PC-3 (cell line): ENCODE data around the gene LPAR1. TPM values are rescaled to one million over a fixed set of nuclear protein-coding genes. Genes with fewer than 3 reads are reported as not detected.
A peak's percentile ranks its signal among the peaks of the same experiment; 100 is the strongest.

Experiments used
- ATAC-seq: fragments of 200-7000 bp; cut with Tn5 transposase; 2 replicates; pipeline ENCODE4 v1.9.1; 2020; ENCODE audit warnings: mild to moderate bottlenecking, moderate library complexity
- BruUV-seq: library from RNA; stranded (reverse); fragments of 400-500 nt; replicated peaks from 2 replicates; lab custom pipeline; 2021; lab: Mats Ljungman, UMichigan
- CTCF ChIA-PET: fragments of 300-600 bp; sonication (Branson Sonifier 250); formaldehyde crosslinking; loops from one replicate; lab custom pipeline; 2022; ENCODE audit warnings: antibody characterized with exemption; lab: Charles Lee
- POLR2A ChIA-PET: fragments of 300-600 bp; sonication (Branson Sonifier 250); formaldehyde crosslinking; loops from one replicate; lab custom pipeline; 2022; ENCODE audit warnings: antibody characterized with exemption; ENCODE audit not compliant: unreplicated experiment; lab: Charles Lee
- DNase-seq: peaks from one replicate; pipeline ENCODE4 v3.0.0-alpha.2; 2015
- H2AFZ ChIP-seq: fragments of 300-600 bp; sonication (generic); 2 replicates; pipeline ENCODE4 v1.6.0; 2016; ENCODE audit warnings: antibody characterized with exemption, low read length
- H3F3A ChIP-seq: fragments of 300-600 bp; sonication (generic); one replicate; pipeline ENCODE4 v1.6.0; 2017; ENCODE audit warnings: antibody characterized with exemption, low read length, control low read depth, mild to moderate bottlenecking; ENCODE audit not compliant: unreplicated experiment
- H3K27ac ChIP-seq: fragments of 300-600 bp; sonication (generic); 2 replicates; pipeline ENCODE4 v1.5.1; 2016; ENCODE audit warnings: mild to moderate bottlenecking, low read length
- H3K27me3 ChIP-seq: fragments of 300-600 bp; sonication (generic); 2 replicates; pipeline ENCODE4 v1.6.1; 2016; ENCODE audit warnings: low read length, mixed read lengths
- H3K36me3 ChIP-seq: fragments of 300-600 bp; sonication (generic); 2 replicates; pipeline ENCODE4 v1.6.1; 2016; ENCODE audit warnings: low read depth, mixed run types, low read length, mixed read lengths
- H3K4me1 ChIP-seq: fragments of 300-600 bp; sonication (generic); 2 replicates; pipeline ENCODE4 v1.5.1; 2016; ENCODE audit warnings: low read length; ENCODE audit not compliant: insufficient read depth
- H3K4me2 ChIP-seq: fragments of 300-600 bp; sonication (generic); 2 replicates; pipeline ENCODE4 v1.6.0; 2016; ENCODE audit warnings: low read length
- H3K4me3 ChIP-seq: fragments of 300-600 bp; sonication (generic); 2 replicates; pipeline ENCODE4 v1.5.1; 2016; ENCODE audit warnings: mild to moderate bottlenecking, low read length, mixed read lengths
- H3K79me2 ChIP-seq: fragments of 300-600 bp; sonication (generic); 2 replicates; pipeline ENCODE4 v1.6.1; 2017; ENCODE audit warnings: low read length, mixed read lengths
- H3K9ac ChIP-seq: fragments of 300-600 bp; sonication (generic); 2 replicates; pipeline ENCODE4 v1.6.0; 2016; ENCODE audit warnings: mild to moderate bottlenecking, low read length
- H3K9me2 ChIP-seq: fragments of 300-600 bp; sonication (generic); replicated peaks from 2 replicates; pipeline ENCODE4 v1.6.1; 2016; ENCODE audit warnings: mixed run types, low read length, mixed read lengths
- H3K9me3 ChIP-seq: fragments of 300-600 bp; sonication (generic); 2 replicates; pipeline ENCODE4 v1.6.1; 2016; ENCODE audit warnings: low read length, mixed read lengths
- H4K20me1 ChIP-seq: fragments of 300-600 bp; sonication (generic); 2 replicates; pipeline ENCODE4 v1.6.1; 2016; ENCODE audit warnings: low read length, mixed read lengths
- EZH2 ChIP-seq: fragments of 300-600 bp; sonication (generic); IDR thresholded peaks from one replicate; pipeline ENCODE4 v1.6.1; 2017; ENCODE audit warnings: antibody characterized with exemption, mild to moderate bottlenecking, low read length; ENCODE audit not compliant: unreplicated experiment
- EZH2phosphoT487 ChIP-seq: fragments of 300-600 bp; sonication (generic); IDR thresholded peaks from 2 replicates; pipeline ENCODE4 v1.6.1; 2018; ENCODE audit warnings: mild to moderate bottlenecking, antibody characterized with exemption, low read length, borderline replicate concordance
- intact Hi-C: fragments of 100-400 bp; cut with micrococcal nuclease; formaldehyde crosslinking; loops from 2 replicates; pipeline ENCODE4 v1.9.0; 2023
- total RNA-seq: library from RNA; depleted of rRNA; stranded (reverse); fragments of >200 nt; gene quantifications from 2 replicates; pipeline ENCODE4 v1.2.3, GENCODE V29; 2014
- TF ChIP-seq, protein P1 (sequence below): fragments of 300-600 bp; sonication (generic); conservative IDR thresholded peaks from 2 replicates; pipeline ENCODE4 v1.5.1; 2017; ENCODE audit warnings: antibody characterized with exemption, low read depth, mild to moderate bottlenecking, low read length

Gene LPAR1
- total RNA-seq, 1 experiment from 2014 or later, result 67.9 TPM

DNA sequence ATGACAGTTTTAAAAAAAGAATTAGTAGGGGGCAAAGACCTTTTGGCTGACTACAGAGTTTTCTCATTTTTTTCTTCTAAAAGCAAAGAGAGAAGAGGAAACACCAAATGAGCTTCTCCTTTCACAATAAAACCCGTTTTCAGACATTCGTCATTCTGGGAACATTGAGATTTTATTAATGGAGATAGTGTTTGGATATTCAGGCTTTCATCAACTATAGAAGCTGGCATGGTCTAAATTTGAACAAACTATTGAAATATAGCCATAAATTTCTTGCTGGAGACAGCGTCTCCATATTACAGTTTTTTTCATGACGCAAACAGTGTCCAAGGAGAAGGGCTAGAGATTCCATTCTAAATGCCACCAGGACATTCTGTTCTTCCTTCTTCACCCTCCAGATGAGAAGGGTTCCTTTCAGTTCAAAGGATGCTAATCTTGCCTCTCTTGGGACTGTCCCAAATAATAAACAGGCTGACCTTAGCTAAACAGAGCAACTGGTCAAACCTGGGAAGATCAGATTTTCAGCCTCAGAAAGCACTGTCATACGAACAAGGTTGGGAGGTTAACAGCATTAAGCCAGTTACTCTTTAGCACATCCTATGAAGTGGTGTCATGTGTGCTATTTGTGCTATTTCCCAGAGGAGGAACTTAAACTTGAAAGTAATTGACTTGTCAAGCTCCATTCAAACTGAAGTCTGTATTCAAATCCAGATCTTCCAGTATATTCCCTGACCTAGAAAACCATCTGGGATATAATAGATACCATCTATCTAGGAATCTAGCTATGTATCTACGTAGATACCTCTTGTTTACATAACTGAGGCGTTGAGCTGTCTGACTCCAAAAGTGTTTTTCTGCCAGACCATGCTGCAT is 125.6 kb downstream of the LPAR1 start:
- Histone ChIP-seq H3K27ac (peak overlapping the region; percentile 100), H3F3A (peaks cover 13% of the 10 kb centered on the region), H3K4me3 (peak overlapping the region; percentile 23; the same call in 1 of the 2 replicates), H4K20me1 (no peaks in the 10 kb centered on the region), H3K79me2 (peaks cover 84% of the 10 kb centered on the region), H3K9me2 (no peaks in the 10 kb centered on the region), H3K4me1 (peaks cover 54% of the 10 kb centered on the region), H3K27me3 (no peaks in the 10 kb centered on the region), H3K4me2 (peak overlapping the region; percentile 76), H3K9ac (peak overlapping the region; percentile 94), H3K9me3 (peaks cover 20% of the 10 kb centered on the region), H2AFZ (no peak overlapping the region), H3K36me3 (peaks cover 56% of the 10 kb centered on the region)
- no peak for TF ChIP-seq EZH2
- TF ChIP-seq, protein P1, sequence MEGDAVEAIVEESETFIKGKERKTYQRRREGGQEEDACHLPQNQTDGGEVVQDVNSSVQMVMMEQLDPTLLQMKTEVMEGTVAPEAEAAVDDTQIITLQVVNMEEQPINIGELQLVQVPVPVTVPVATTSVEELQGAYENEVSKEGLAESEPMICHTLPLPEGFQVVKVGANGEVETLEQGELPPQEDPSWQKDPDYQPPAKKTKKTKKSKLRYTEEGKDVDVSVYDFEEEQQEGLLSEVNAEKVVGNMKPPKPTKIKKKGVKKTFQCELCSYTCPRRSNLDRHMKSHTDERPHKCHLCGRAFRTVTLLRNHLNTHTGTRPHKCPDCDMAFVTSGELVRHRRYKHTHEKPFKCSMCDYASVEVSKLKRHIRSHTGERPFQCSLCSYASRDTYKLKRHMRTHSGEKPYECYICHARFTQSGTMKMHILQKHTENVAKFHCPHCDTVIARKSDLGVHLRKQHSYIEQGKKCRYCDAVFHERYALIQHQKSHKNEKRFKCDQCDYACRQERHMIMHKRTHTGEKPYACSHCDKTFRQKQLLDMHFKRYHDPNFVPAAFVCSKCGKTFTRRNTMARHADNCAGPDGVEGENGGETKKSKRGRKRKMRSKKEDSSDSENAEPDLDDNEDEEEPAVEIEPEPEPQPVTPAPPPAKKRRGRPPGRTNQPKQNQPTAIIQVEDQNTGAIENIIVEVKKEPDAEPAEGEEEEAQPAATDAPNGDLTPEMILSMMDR, result no peak
- TF ChIP-seq EZH2phosphoT487, result no peak
- no TSS peak for BruUV-seq
- DNase-seq (peak; percentile 54), ATAC-seq (no peak)
- intact Hi-C loops, result loop anchor here (5.0 kb wide), 4 partner anchors 105 to 160 kb away; partner anchors contain the start of gene LPAR1
- POLR2A ChIA-PET, result interaction anchor here (0.7 kb wide), 1 partner anchor 61 kb away, joined by 3 read pairs; no protein-coding TSS in a partner anchor
- CTCF ChIA-PET, result no interaction called here

DNA sequence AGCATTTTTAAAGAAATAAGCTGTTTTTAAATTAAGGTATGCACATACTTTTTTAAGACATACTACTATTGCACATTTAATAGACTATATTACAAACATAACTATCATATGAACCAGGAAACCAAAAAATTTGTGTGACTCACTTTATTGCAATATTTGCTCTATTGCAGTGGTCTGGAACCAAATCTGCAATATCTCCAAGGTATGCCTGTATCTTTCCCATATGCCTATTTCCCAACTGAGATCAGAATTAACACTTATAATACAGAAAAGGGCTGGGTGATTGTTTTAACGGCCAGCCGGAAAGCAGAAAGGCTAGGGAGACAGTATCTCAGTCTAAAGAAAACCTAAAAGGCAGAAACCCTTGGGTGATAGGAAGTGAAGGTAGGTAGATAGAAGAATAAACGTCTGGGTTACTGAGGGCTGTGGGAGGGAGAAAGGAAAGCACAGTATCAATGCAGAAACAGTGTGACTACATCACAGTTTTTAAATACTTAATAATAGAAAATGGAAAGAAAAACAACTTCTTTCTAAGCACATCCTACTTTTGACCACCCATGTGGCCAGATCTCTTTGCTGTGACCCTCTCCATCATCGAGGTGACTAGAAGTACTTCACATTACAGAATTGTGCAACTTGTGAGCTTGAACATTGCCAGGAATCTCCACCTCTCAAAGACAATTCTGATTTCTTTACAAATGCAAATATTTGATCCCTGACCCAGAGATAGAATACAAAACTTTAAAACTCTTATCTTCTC is 126.4 kb downstream of the LPAR1 start:
- POLR2A ChIA-PET, result interaction anchor here (0.7 kb wide), 3 partner anchors 61 to 261 kb away, joined by 3 read pairs; no protein-coding TSS in a partner anchor
- CTCF ChIA-PET, result no interaction called here

More for the DNA sequence above, 126.4 kb downstream of the LPAR1 start:
- peak overlapping the region; percentile 94 for H3K9ac ChIP-seq
- peaks cover 47% of the 10 kb centered on the region for H3K4me1 ChIP-seq
- H4K20me1 ChIP-seq, result no peaks in the 10 kb centered on the region
- no peaks in the 10 kb centered on the region for H3K9me2 ChIP-seq
- peaks cover 83% of the 10 kb centered on the region for H3K79me2 ChIP-seq
- no peaks in the 10 kb centered on the region for H3K27me3 ChIP-seq
- peak overlapping the region; percentile 23; the same call in 1 of the 2 replicates for H3K4me3 ChIP-seq
- ATAC-seq (peak; percentile 84), DNase-seq (peak; percentile 90)
- H2AFZ ChIP-seq, result no peak overlapping the region
- no peak for TF ChIP-seq EZH2
- TF ChIP-seq, protein P1, result no peak
- no peak for TF ChIP-seq EZH2phosphoT487
- TSS peak; percentile 95 for BruUV-seq
- H3K9me3 ChIP-seq, result peaks cover 20% of the 10 kb centered on the region
- intact Hi-C loops, result loop anchor here (5.0 kb wide), 4 partner anchors 105 to 160 kb away; partner anchors contain the start of gene LPAR1
- peaks cover 60% of the 10 kb centered on the region for H3K36me3 ChIP-seq
- H3K4me2 ChIP-seq, result peak overlapping the region; percentile 76
- peaks cover 9% of the 10 kb centered on the region for H3F3A ChIP-seq
- H3K27ac ChIP-seq, result peak overlapping the region; percentile 100
